Right lobe of liver (tissue), 6 donors: ENCODE measurements around the gene MACROD2. TPM values are rescaled to one million over a fixed set of nuclear protein-coding genes. Genes with fewer than 3 reads are reported as not detected.

Experiments
- ATAC-seq, 4 donors: fragments of 200-7000 bp; cut with Tn5 transposase; one replicate each; pipeline ENCODE4 v1.9.1; 2020; ENCODE audit warnings: mild to moderate bottlenecking in 4 of 4, moderate library complexity in 4 of 4
- DNase-seq, 3 donors: peaks; one replicate each; pipeline ENCODE4 v3.0.0-alpha.2; 2020
- H3K27ac ChIP-seq, 3 donors: fragments of 200-600 bp; one replicate each; pipeline ENCODE4 v1.8.0; 2022
- H3K27me3 ChIP-seq, 2 donors: fragments of 200-600 bp; one replicate each; pipeline ENCODE4 v1.8.0; 2022
- H3K36me3 ChIP-seq, 4 donors: fragments of 200-600 bp; sonication (generic) in 1 of 4; one replicate each; pipeline versions ENCODE4 v1.5.1 to v1.8.0; 2017 to 2022; ENCODE audit warnings: control low read depth in 1 of 4
- H3K4me1 ChIP-seq, 4 donors: fragments of 200-600 bp; sonication (generic) in 1 of 4; one replicate each; pipeline versions ENCODE4 v1.5.1 to v1.8.0; 2017 to 2022; ENCODE audit warnings: control low read depth in 1 of 4
- H3K4me3 ChIP-seq, 3 donors: fragments of 200-600 bp; one replicate each; pipeline ENCODE4 v1.8.0; 2022
- H3K9me3 ChIP-seq, 4 donors: fragments of 200-600 bp; sonication (generic) in 1 of 4; one replicate each; pipeline versions ENCODE4 v1.5.1 to v1.8.0; 2017 to 2022; ENCODE audit warnings: control low read depth in 1 of 4
- POLR2A ChIP-seq: fragments of 450-650 bp; IDR thresholded peaks from one replicate; pipeline ENCODE4 v1.6.1; 2017; ENCODE audit warnings: antibody characterized with exemption, mild to moderate bottlenecking
- WGBS: methylation state at CpG from one replicate; pipeline ENCODE4 v1.1.6; 2018; ENCODE audit warnings: low coverage, low lambda C conversion rate; ENCODE audit not compliant: insufficient coverage; ENCODE audit errors: missing lambda C conversion rate; 5-methylcytosine and 5-hydroxymethylcytosine counted together
- intact Hi-C, 2 donors: fragments of 100-400 bp; cut with DNase I; formaldehyde crosslinking; loops; one replicate each; pipeline versions ENCODE4 v1.11.2 to v1.14.1; 2022
- total RNA-seq, 6 experiments: library from RNA; depleted of rRNA in 2 of 6; stranded (reverse); fragments of >200 nt in 2 of 6; fragmentation: NEBNext Ultra II Directional in 3 of 6; extraction: Animal tissue kit (Norgen Biotek cat#: 25700) in 3 of 6; gene quantifications; one replicate each; pipeline versions ENCODE4 v1.1.0 to v1.2.4, GENCODE V29; 2016 to 2023
- TF ChIP-seq, protein P1 (sequence below), 4 donors: fragments of 200-600 bp in 3 of 4; fragments of 450-650 bp in 1 of 4; IDR thresholded peaks; one replicate each; pipeline versions ENCODE4 v1.5.1 to v1.8.0; 2016 to 2022; ENCODE audit warnings: antibody characterized with exemption in 4 of 4, mild to moderate bottlenecking in 2 of 4
- donor health status: DM: no; HTN: yes; CAD: no.
- donor health status: DM: no; HTN: no; CAD: no.
- donor health status: DM: no; HTN: no; CAD: no.
- donor health status: DM: no; HTN: yes; CAD: no.
- donor health status: DM: no; HTN: yes; CAD: no.

MACROD2 gene
- total RNA-seq, 6 experiments from 2014 or later = 1.2 to 5.5 (median 3.3) TPM

DNA sequence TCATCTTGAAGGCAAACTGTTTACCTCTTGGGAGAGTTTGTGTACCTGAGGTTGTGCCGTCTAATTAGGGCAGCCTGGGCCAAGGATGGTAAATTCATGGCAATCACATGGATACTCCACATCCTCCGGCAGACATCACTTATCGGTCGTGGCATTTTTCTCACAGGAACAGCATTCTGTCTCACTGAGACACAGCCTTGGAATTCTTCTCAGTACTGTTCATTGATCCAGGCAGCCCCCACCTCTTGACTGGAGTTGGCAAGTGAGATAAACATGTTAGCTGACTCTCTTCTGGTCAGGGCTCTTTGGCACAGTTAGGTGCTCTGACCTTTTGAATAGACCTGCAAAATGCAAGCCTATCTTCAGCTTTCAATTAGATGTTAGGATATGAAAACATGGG is 853.5 kb downstream of the MACROD2 start:
- WGBS = 93% methylated on average over 4 of the region's 4 CpGs
- no peaks in the 10 kb centered on the region for H3K4me1 ChIP-seq
- H3K27me3 ChIP-seq = no peaks in the 10 kb centered on the region
- ATAC-seq = no peak
- H3K27ac ChIP-seq = no peak overlapping the region
- no peak for TF ChIP-seq POLR2A
- TF ChIP-seq, protein P1, sequence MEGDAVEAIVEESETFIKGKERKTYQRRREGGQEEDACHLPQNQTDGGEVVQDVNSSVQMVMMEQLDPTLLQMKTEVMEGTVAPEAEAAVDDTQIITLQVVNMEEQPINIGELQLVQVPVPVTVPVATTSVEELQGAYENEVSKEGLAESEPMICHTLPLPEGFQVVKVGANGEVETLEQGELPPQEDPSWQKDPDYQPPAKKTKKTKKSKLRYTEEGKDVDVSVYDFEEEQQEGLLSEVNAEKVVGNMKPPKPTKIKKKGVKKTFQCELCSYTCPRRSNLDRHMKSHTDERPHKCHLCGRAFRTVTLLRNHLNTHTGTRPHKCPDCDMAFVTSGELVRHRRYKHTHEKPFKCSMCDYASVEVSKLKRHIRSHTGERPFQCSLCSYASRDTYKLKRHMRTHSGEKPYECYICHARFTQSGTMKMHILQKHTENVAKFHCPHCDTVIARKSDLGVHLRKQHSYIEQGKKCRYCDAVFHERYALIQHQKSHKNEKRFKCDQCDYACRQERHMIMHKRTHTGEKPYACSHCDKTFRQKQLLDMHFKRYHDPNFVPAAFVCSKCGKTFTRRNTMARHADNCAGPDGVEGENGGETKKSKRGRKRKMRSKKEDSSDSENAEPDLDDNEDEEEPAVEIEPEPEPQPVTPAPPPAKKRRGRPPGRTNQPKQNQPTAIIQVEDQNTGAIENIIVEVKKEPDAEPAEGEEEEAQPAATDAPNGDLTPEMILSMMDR (IDR thresholded peaks at IDR 0.05) = no peak
- no peak overlapping the region for H3K4me3 ChIP-seq
- DNase-seq = no peak
- H3K36me3 ChIP-seq = no peaks in the 10 kb centered on the region
- intact Hi-C loops = no loop called here
- no peaks in the 10 kb centered on the region for H3K9me3 ChIP-seq

DNA sequence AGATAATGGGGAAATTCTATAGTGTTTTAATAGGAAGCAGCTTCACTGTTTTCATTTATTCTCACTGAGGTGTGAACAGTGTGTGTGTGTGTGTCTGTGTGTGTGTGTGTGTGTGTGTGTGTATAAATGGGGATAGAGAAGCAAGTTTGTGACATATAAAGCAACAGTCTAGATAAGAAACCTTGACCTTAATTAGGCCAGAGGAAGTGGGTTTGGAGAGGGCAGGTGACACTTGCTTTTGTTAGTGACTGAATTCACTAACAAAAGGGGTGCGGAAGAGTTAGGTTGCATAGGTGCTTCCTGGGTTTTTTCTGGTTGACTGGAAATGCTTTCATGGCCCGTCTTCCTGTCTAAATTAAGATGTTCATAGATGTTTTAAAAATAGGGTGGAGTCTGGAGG is 857.8 kb downstream of the MACROD2 start:
- no peak overlapping the region for H3K4me3 ChIP-seq
- 82% methylated on average over 1 of the region's 2 CpGs for WGBS
- no peaks in the 10 kb centered on the region for H3K36me3 ChIP-seq
- ATAC-seq = no peak
- H3K9me3 ChIP-seq = no peaks in the 10 kb centered on the region
- intact Hi-C loops = no loop called here
- no peaks in the 10 kb centered on the region for H3K4me1 ChIP-seq
- H3K27me3 ChIP-seq = no peaks in the 10 kb centered on the region
- no peak for TF ChIP-seq POLR2A
- TF ChIP-seq, protein P1 (IDR thresholded peaks at IDR 0.05) = no peak
- no peak for DNase-seq
- no peak overlapping the region for H3K27ac ChIP-seq

DNA sequence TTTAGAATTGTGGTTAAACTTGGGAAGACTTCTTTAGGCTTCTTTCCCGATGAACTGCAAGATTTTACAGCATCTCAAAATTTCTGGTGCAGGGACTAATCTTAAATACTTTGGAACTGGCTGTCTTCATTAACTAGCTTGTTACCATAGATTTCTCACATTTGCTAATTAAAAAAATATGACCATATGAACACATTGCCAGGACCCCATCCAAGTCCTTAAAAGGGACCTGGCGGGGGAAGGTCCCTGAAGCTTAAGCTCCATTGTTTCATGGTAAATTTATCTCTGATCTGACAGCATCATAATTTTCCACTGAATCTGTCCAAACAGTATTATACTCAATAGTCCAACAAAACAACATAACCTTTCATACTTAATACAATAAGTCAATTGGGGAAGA is 859.9 kb downstream of the MACROD2 start:
- Histone ChIP-seq H3K27me3 (no peaks in the 10 kb centered on the region), H3K4me1 (no peaks in the 10 kb centered on the region), H3K4me3 (no peak overlapping the region), H3K27ac (no peak overlapping the region), H3K36me3 (no peaks in the 10 kb centered on the region), H3K9me3 (no peaks in the 10 kb centered on the region)
- WGBS = 96% methylated on average over 2 of the region's 2 CpGs
- ATAC-seq (no peak), DNase-seq (no peak)
- intact Hi-C loops = no loop called here
- TF ChIP-seq, protein P1 (IDR thresholded peaks at IDR 0.05) = no peak
- no peak for TF ChIP-seq POLR2A

DNA sequence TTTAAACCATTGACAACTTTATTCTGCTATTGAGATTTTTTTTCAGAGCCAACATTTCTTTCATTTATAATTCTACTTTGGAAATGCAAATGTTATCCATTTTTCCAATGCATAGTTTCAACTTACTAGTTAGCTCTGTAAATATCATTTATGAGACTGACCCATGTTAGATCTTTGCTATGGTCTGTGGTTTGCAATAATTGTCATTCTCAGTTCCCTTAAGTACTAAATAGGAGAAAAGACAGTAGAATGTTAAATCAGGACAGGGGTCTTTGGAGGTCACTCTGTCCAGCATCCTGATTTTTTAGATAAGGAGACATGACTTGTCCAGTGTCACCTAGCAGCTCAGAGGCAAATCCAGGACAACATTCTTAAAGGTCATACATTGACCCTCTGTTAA is 864.3 kb downstream of the MACROD2 start:
- Histone ChIP-seq H3K9me3 (no peaks in the 10 kb centered on the region), H3K27ac (no peak overlapping the region), H3K4me3 (no peak overlapping the region), H3K27me3 (no peaks in the 10 kb centered on the region), H3K36me3 (no peaks in the 10 kb centered on the region), H3K4me1 (peaks cover 0 to 2% (median 0%) of the 10 kb centered on the region in 4 donors)
- intact Hi-C loops = no loop called here
- no peak for TF ChIP-seq POLR2A
- TF ChIP-seq, protein P1 (IDR thresholded peaks at IDR 0.05) = no peak
- DNase-seq = no peak
- no peak for ATAC-seq

DNA sequence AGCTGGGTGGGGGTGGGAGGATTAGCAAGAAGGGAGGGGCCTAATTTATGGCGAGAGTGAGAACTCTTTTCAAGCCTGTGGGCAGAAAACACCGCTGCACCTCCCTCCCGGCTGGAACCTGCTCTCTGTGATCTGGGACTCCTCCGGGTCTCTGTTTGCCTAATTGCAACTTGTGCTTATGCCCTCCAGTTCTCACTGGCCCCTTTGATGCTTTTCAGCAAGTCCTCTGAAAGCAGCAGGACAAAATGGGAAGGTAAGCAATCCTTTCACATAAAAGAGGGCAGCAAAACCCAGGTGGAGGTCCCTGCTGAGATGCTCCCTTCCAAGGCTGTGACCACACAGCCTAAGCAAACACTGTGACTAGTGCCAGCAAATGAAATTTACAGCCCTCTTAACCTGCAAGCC is 865.1 kb downstream of the MACROD2 start:
- ATAC-seq = peak; percentile 51 to 61 (median 56)

More for the DNA sequence above, 865.1 kb downstream of the MACROD2 start:
- TF ChIP-seq POLR2A = no peak
- TF ChIP-seq, protein P1 (IDR thresholded peaks at IDR 0.05) = no peak
- no peak for DNase-seq
- H3K9me3 ChIP-seq = no peaks in the 10 kb centered on the region
- intact Hi-C loops = no loop called here
- no peaks in the 10 kb centered on the region for H3K36me3 ChIP-seq
- H3K4me3 ChIP-seq = no peak overlapping the region
- WGBS = 21% methylated on average over 4 of the region's 4 CpGs
- H3K4me1 ChIP-seq = peaks cover 0 to 2% (median 0%) of the 10 kb centered on the region in 4 donors
- H3K27me3 ChIP-seq = no peaks in the 10 kb centered on the region
- H3K27ac ChIP-seq = no peak overlapping the region
